ENCODE measurements around the gene LRRC18.

GRCh38 chr10:48904861-48905260 is 34.8 kb downstream of the LRRC18 start:
- TF ChIP-seq CTCF (IDR thresholded peaks at IDR 0.05) (no peak), POLR2A (IDR thresholded peaks at IDR 0.05; ENCODE audit: low read depth) (no peak), EP300 (IDR thresholded peaks at IDR 0.05) (no peak)
